K562 (cell line): ENCODE results near the gene KNDC1. TPM values are rescaled to one million over a fixed set of nuclear protein-coding genes. Genes with fewer than 3 reads are reported as not detected.

Source experiments
- ATAC-seq: fragments of 200-7000 bp; cut with Tn5 transposase; 3 replicates; pipeline ENCODE4 v1.9.1; 2020; ENCODE audit warnings: moderate library complexity
- Bru-seq: library from RNA; stranded (reverse); fragments of 400-500 nt; gene quantifications from one replicate; lab custom pipeline; 2021; lab: Mats Ljungman, UMichigan
- BruChase-seq, 2 experiments: library from RNA; stranded (reverse); fragments of 400-500 nt; gene quantifications; one replicate each; lab custom pipeline; 2021; lab: Mats Ljungman, UMichigan
- BruUV-seq: library from RNA; stranded (reverse); fragments of 400-500 nt; replicated peaks from 2 replicates; lab custom pipeline; 2021; lab: Mats Ljungman, UMichigan
- CTCF ChIA-PET: fragments of 300-600 bp; formaldehyde crosslinking; extraction: SDS; loops from one replicate; lab custom pipeline; 2021; ENCODE audit warnings: low intra/inter-chr PET ratio; lab: Yijun Ruan, JAX
- POLR2A ChIA-PET: fragments of 300-600, 350-650 bp; sonication (Branson Sonifier 250); formaldehyde crosslinking; extraction: SDS; loops from one replicate; lab custom pipeline; 2021; ENCODE audit warnings: antibody characterized with exemption, inconsistent platforms; lab: Yijun Ruan, JAX
- DNase-seq, 4 experiments: peaks; one replicate each; pipeline versions ENCODE4 v3.0.0 to v3.0.0-alpha.2; 2011 to 2018; ENCODE audit warnings: low spot score in 3 of 4, mixed read lengths in 3 of 4; ENCODE audit errors: extremely low read depth in 1 of 4
- FAIRE-seq: peaks from 2 replicates; lab custom pipeline; 2011; peaks lifted over from hg19 to GRCh38; lab: Jason Lieb, UNC
- H2AFZ ChIP-seq: 2 replicates; pipeline ENCODE4 v1.6.0; 2011; ENCODE audit warnings: low read depth, low read length, control low read depth, inconsistent platforms
- H3K27ac ChIP-seq: fragments of 200-600 bp; 3 replicates; pipeline ENCODE4 v1.8.0; 2011; ENCODE audit warnings: low read depth, mild to moderate bottlenecking, control low read depth, inconsistent platforms, low read length, moderate library complexity, mixed read lengths; ENCODE audit errors: extremely low read depth
- H3K27me3 ChIP-seq, 2 experiments: fragments of 300-600 bp in 1 of 2; 2 replicates in 1 of 2; 3 replicates in 1 of 2; pipeline versions ENCODE4 v1.6.0 to v1.8.0; 2011; ENCODE audit warnings: inconsistent platforms in 2 of 2, low read length in 2 of 2, mild to moderate bottlenecking in 1 of 2, mixed read lengths in 1 of 2, moderate library complexity in 1 of 2; ENCODE audit not compliant: control insufficient read depth in 2 of 2, insufficient read depth in 2 of 2
- H3K36me3 ChIP-seq: fragments of 300-600 bp; 3 replicates; pipeline ENCODE4 v1.8.0; 2011; ENCODE audit warnings: mild to moderate bottlenecking, low read length, inconsistent platforms; ENCODE audit not compliant: control insufficient read depth, insufficient read depth
- H3K4me1 ChIP-seq, 2 experiments: fragments of 200-600 bp in 1 of 2; replicated peaks in 1 of 2; 2 replicates in 1 of 2; 3 replicates in 1 of 2; pipeline versions ENCODE4 v1.5.1 to v1.8.0; 2011; ENCODE audit warnings: inconsistent platforms in 2 of 2, low read length in 2 of 2, mild to moderate bottlenecking in 1 of 2, mixed read lengths in 1 of 2, moderate library complexity in 1 of 2; ENCODE audit not compliant: control insufficient read depth in 2 of 2, insufficient read depth in 2 of 2
- H3K4me2 ChIP-seq: 2 replicates; pipeline ENCODE4 v1.6.1; 2011; ENCODE audit warnings: low read length, control low read depth, inconsistent platforms, mixed read lengths; ENCODE audit not compliant: insufficient read depth
- H3K4me3 ChIP-seq: fragments of 200-600 bp; sonication (generic), shearing (Covaris generic); 2 replicates; pipeline ENCODE4 v1.5.1; 2016; ENCODE audit warnings: control low read depth, inconsistent platforms
- H3K79me2 ChIP-seq: fragments of 200-600 bp; 3 replicates; pipeline ENCODE4 v1.8.0; 2011; ENCODE audit warnings: low read length, inconsistent platforms; ENCODE audit not compliant: control insufficient read depth, insufficient read depth
- H3K9ac ChIP-seq, 2 experiments: 2 replicates each; pipeline versions ENCODE4 v1.6.0 to v1.6.1; 2011; ENCODE audit warnings: low read depth in 2 of 2, low read length in 2 of 2, control low read depth in 1 of 2, inconsistent platforms in 1 of 2, mild to moderate bottlenecking in 1 of 2, mixed read lengths in 1 of 2; ENCODE audit not compliant: insufficient read depth in 1 of 2
- H3K9me1 ChIP-seq: one replicate; pipeline ENCODE4 v1.6.0; 2011; ENCODE audit warnings: inconsistent platforms, mild to moderate bottlenecking, low read length, moderate library complexity; ENCODE audit not compliant: control insufficient read depth, insufficient read depth
- H3K9me3 ChIP-seq: replicated peaks from 2 replicates; pipeline ENCODE4 v1.5.1; 2011; ENCODE audit warnings: low read depth, low read length, inconsistent platforms; ENCODE audit not compliant: control insufficient read depth, insufficient read depth
- H4K20me1 ChIP-seq: replicated peaks from 2 replicates; pipeline ENCODE4 v1.6.1; 2011; ENCODE audit warnings: low read length, inconsistent platforms, mixed read lengths; ENCODE audit not compliant: control insufficient read depth, insufficient read depth
- CXXC5 ChIP-seq: fragments of 250-450 bp; sonication (Bioruptor Pico); IDR thresholded peaks from 2 replicates; pipeline ENCODE4 v1.8.0; 2022; ENCODE audit warnings: inconsistent platforms, mild to moderate bottlenecking, moderate library complexity
- GABPA ChIP-seq: fragments of 200-800 bp; sonication (Bioruptor generic); conservative IDR thresholded peaks from 2 replicates; pipeline ENCODE4 v1.6.1; 2016; ENCODE audit warnings: low read depth, missing genetic modification characterization, missing compliant biosample characterization
- NBN ChIP-seq: fragments of 450-650 bp; IDR thresholded peaks from 2 replicates; pipeline ENCODE4 v1.6.1; 2016; ENCODE audit warnings: low read depth, mild to moderate bottlenecking
- UBTF ChIP-seq, 2 experiments: IDR thresholded peaks; 2 replicates each; pipeline ENCODE4 v1.6.1; 2012; ENCODE audit warnings: improper control_type of control experiment in 2 of 2, low read depth in 2 of 2, low read length in 2 of 2, borderline replicate concordance in 1 of 2
- VEZF1 ChIP-seq: fragments of 200-800 bp; sonication (Bioruptor generic); IDR thresholded peaks from 2 replicates; pipeline ENCODE4 v1.6.1; 2017; ENCODE audit warnings: missing genetic modification characterization, missing compliant biosample characterization
- ZBTB7A ChIP-seq: IDR thresholded peaks from 2 replicates; pipeline ENCODE4 v1.6.1; 2011; ENCODE audit warnings: low read depth, mild to moderate bottlenecking, low read length, moderate library complexity, borderline replicate concordance; ENCODE audit not compliant: control insufficient read depth
- ZNF77 ChIP-seq: fragments of 250-450 bp; sonication (Bioruptor Pico); IDR thresholded peaks from 2 replicates; pipeline ENCODE4 v1.5.0; 2020
- WGBS: fragments of 100-300 bp; shearing (Covaris generic); methylation state at CpG from one replicate; pipeline ENCODE4 v1.1.6; 2016; ENCODE audit warnings: low coverage, mixed read lengths; ENCODE audit not compliant: insufficient coverage; ENCODE audit errors: missing lambda C conversion rate; 5-methylcytosine and 5-hydroxymethylcytosine counted together
- in situ Hi-C: fragments of 300-500 bp; cut with MboI; formaldehyde crosslinking; loops from 4 replicates; pipeline ENCODE4 v1.15.0; 2018; ENCODE audit warnings: inconsistent platforms, mixed read lengths
- intact Hi-C: fragments of 100-400 bp; cut with micrococcal nuclease; formaldehyde crosslinking; loops from 2 replicates; pipeline ENCODE4 v1.14.2; 2022
- long read RNA-seq, 3 experiments: library from polyadenylated mRNA in 2 of 3; library from RNA in 1 of 3; unstranded in 2 of 3; stranded (forward) in 1 of 3; transcript quantifications; one replicate each; pipeline ENCODE4 v2.0.0, GENCODE V29; 2019 to 2022
- polyA minus RNA-seq, 3 experiments: library from RNA; depleted of rRNA, polyadenylated mRNA; stranded (reverse); fragments of >200 nt; gene quantifications; 2 replicates each; pipeline ENCODE4 v1.2.3, GENCODE V29; 2011
- polyA plus RNA-seq, 8 experiments: library from polyadenylated mRNA; depleted of rRNA in 4 of 8; stranded (reverse) in 5 of 8; unstranded in 3 of 8; fragments of >200 nt; fragmentation: Nextera tagmentation in 2 of 8; fragmentation: Illumina TruSeq in 1 of 8; extraction: Ambion mirVana in 2 of 8; extraction: Trizol in 1 of 8; gene quantifications; 2 replicates each; pipeline versions ENCODE4 v1.2.1 to v1.2.3, GENCODE V29; 2011 to 2014; ENCODE audit warnings: inconsistent platforms in 1 of 8, missing spikeins in 1 of 8
- total RNA-seq, 7 experiments: library from RNA; depleted of rRNA in 6 of 7; stranded (reverse); fragments of >200 nt in 6 of 7; fragmentation: Illumina TruSeq in 2 of 7; extraction: Trizol in 2 of 7; gene quantifications; 2 replicates each; pipeline versions ENCODE4 v1.2.1 to v1.2.3, GENCODE V29; 2011 to 2021; ENCODE audit warnings: low replicate concordance in 1 of 7

The KNDC1 gene
- total RNA-seq (2011; cell fraction: chromatin; rRNA removed; ENCODE audit: low replicate concordance) = 0.86 TPM in 1 of 2 replicates, not detected in the other
- 1.5 and 1.8 TPM in 2 replicates for total RNA-seq (2011; cell fraction: nucleolus; rRNA removed)
- total RNA-seq (2011; cell fraction: nucleoplasm; rRNA removed) = 2.1 TPM in 1 of 2 replicates, not detected in the other
- total RNA-seq (2014; rRNA removed) (under 0.01 TPM in 1 of 2 replicates, not detected in the other), total RNA-seq (2014; rRNA removed; fragmentation: Illumina TruSeq; extraction: Trizol) (not detected in 2 replicates), total RNA-seq (2015; rRNA removed; fragmentation: Illumina TruSeq; extraction: Trizol) (not detected in 2 replicates), total RNA-seq (2021) (0.11 TPM in 1 of 2 replicates, not detected in the other), polyA plus RNA-seq (2011; rRNA removed) (0.20 and 0.26 TPM in 2 replicates), polyA plus RNA-seq (2014; fragmentation: Illumina TruSeq; extraction: Trizol) (not detected in 2 replicates), polyA plus RNA-seq (2014; fragmentation: Nextera tagmentation; extraction: Ambion mirVana) (not detected), polyA plus RNA-seq (2014; rRNA removed) (0.07 TPM in 1 of 2 replicates, not detected in the other), polyA minus RNA-seq (2011; rRNA and poly(A)+ RNA removed) (not detected in 2 replicates), Bru-seq, nascent RNA (percentile 13 among the genes with signal in this experiment), BruChase-seq, experiment 1, labeled RNA remaining after a 2-hour chase (percentile 10 among the genes with signal in this experiment), BruChase-seq, experiment 2, labeled RNA remaining after a 6-hour chase (percentile 9 among the genes with signal in this experiment)
- polyA plus RNA-seq (2011; cell fraction: cytosol; rRNA removed) = 0.04 and 0.18 TPM in 2 replicates
- 0.52 and 2.3 TPM in 2 replicates for polyA plus RNA-seq (2011; cell fraction: nucleus; rRNA removed)
- 0.07 and 1.1 TPM in 2 replicates for polyA plus RNA-seq (2012)
- not detected in 2 replicates for polyA minus RNA-seq (2011; cell fraction: cytosol; rRNA and poly(A)+ RNA removed)
- 0.11 and 0.27 TPM in 2 replicates for polyA minus RNA-seq (2011; cell fraction: nucleus; rRNA and poly(A)+ RNA removed)
- long read RNA-seq, experiment 1 = 0 reads
- long read RNA-seq, experiment 2, partial matches to known transcripts = 0 of 1 reads
- long read RNA-seq, experiment 2, other reads (novel, unspliced or antisense) = 1 of 1 reads
- long read RNA-seq, experiment 3 = 0 reads

- Histone ChIP-seq H4K20me1 (no peaks in the 10 kb centered on the region; the same call in 1 of the 2 replicates), H2AFZ (no peak within 1 kb of the TSS), H3K79me2 (no peaks in the 10 kb centered on the region), H3K36me3 (no peaks in the 10 kb centered on the region), H3K9me1 (no peaks in the 10 kb centered on the region), H3K9ac (peak within 1 kb of the TSS in 1 of 2 experiments; percentile 17; a peak in 1 of 4 replicates), H3K4me2 (peak within 1 kb of the TSS; percentile 32; the same call in 1 of the 2 replicates), H3K27ac (no peak within 1 kb of the TSS)
- FAIRE-seq (no peak), ATAC-seq (peak; percentile 89)
- no TSS peak for BruUV-seq
- POLR2A ChIA-PET = interaction anchor here (0.6 to 0.7 kb wide), 2 partner anchors 276 to 303 kb away, joined by 3 read pairs; no protein-coding TSS in a partner anchor
- peak; percentile 26; the same call in 1 of the 2 replicates for TF ChIP-seq CXXC5 (CRISPR knock-in tag)
- 0 out of 2 replicates have a peak, but pooled peaks have one; percentile 33 for TF ChIP-seq GABPA (tag)
- peak; percentile 83 for TF ChIP-seq VEZF1 (CRISPR knock-in tag)
- TF ChIP-seq NBN = no peak
- TF ChIP-seq UBTF (IDR thresholded peaks at IDR 0.05; ENCODE audit: borderline replicate concordance in 1 of 2, low read depth in 2 of 2, low read length in 2 of 2) = peak in 1 of 2 experiments; percentile 41; a peak in 1 of 4 replicates
- peak; percentile 72; the same call in 1 of the 2 replicates for TF ChIP-seq ZBTB7A
- TF ChIP-seq ZNF77 (CRISPR knock-in tag) = no peak
- TF ChIP-seq, all 486 proteins: peak for 5
- 28% methylated on average over 16 of the region's 108 CpGs for WGBS
- in situ Hi-C loops = no loop called here
- Histone ChIP-seq H3K27me3 (peaks cover 0 to 37% of the 10 kb centered on the region in 2 experiments; a peak in 2 of 5 replicates), H3K4me1 (peaks cover 0 to 48% of the 10 kb centered on the region in 2 experiments; a peak in 3 of 5 replicates), H3K4me3 (peak within 1 kb of the TSS; percentile 43), H3K9me3 (no peaks in the 10 kb centered on the region; the same call in 1 of the 2 replicates)
- DNase-seq = peak; percentile 47 to 87 (median 79)
- CTCF ChIA-PET = no interaction called here
- intact Hi-C loops = no loop called here
These were observed at the start of gene KNDC1 for GRCh38 chr10:133159950-133160825. Gene KNDC1, plus strand, starts transcription at chr10:133160219. Its CDS starts 249 bp downstream, at chr10:133160468.
